Activated T-helper 1 cell treated with Interleukin-2 at 50 U/mL for 16 hours (primary cell): ENCODE data around the gene RIMS4.

Experiments used
- DNase-seq: peaks from one replicate; pipeline ENCODE4 v3.0.0-alpha.2; 2020; ENCODE audit warnings: low read depth

RIMS4 gene

GRCh38 chr20:44719841-44720240 lies 90.5 kb downstream of the RIMS4 start:
- DNase-seq: no peak

- no peak for DNase-seq
Observed at GRCh38 chr20:44717986-44718385, 92.4 kb downstream of the RIMS4 start.

- no peak for DNase-seq
Observed at GRCh38 chr20:44716309-44717106, 93.8 kb downstream of the RIMS4 start.

GRCh38 chr20:44715499-44716308 lies 94.6 kb downstream of the RIMS4 start:
- DNase-seq: no peak

- DNase-seq: no peak
Observed at GRCh38 chr20:44714701-44715498, 95.4 kb downstream of the RIMS4 start, which contains the start of gene CCN5. Gene CCN5, plus strand, starts transcription at chr20:44715369. Its CDS starts 22 bp downstream, at chr20:44715391.

GRCh38 chr20:44714102-44714700 lies 96.1 kb downstream of the RIMS4 start:
- DNase-seq: no peak

GRCh38 chr20:44711237-44711636 lies 99.1 kb downstream of the RIMS4 start:
- no peak for DNase-seq

GRCh38 chr20:44709797-44710196 lies 100.5 kb downstream of the RIMS4 start:
- no peak for DNase-seq

GRCh38 chr20:44709380-44709779 lies 101.0 kb downstream of the RIMS4 start:
- DNase-seq: no peak

- no peak for DNase-seq
Observed at GRCh38 chr20:44707018-44707579, 103.2 kb downstream of the RIMS4 start.

- DNase-seq: no peak
Observed at GRCh38 chr20:44706301-44707017, 103.9 kb downstream of the RIMS4 start.

GRCh38 chr20:44705364-44706094 lies 104.8 kb downstream of the RIMS4 start:
- no peak for DNase-seq

GRCh38 chr20:44704551-44704971 lies 105.8 kb downstream of the RIMS4 start:
- DNase-seq: no peak

GRCh38 chr20:44703956-44704488 lies 106.3 kb downstream of the RIMS4 start:
- no peak for DNase-seq

- no peak for DNase-seq
Observed at GRCh38 chr20:44703183-44703925, 107.0 kb downstream of the RIMS4 start.

GRCh38 chr20:44702776-44703175 lies 107.6 kb downstream of the RIMS4 start:
- DNase-seq: no peak

GRCh38 chr20:44701858-44702256 lies 108.5 kb downstream of the RIMS4 start:
- no peak for DNase-seq
